NCI-H187 (cell line): ENCODE results near the gene OLIG2.

ENCODE experiments used
- DNase-seq, 2 experiments: peaks; one replicate each; lab custom pipeline; 2025; lab: John Stamatoyannopoulos, UW

Gene OLIG2

GRCh38 chr21:33019885-33020557 is 5.7 kb upstream of the OLIG2 start:
- DNase-seq, result no peak

DNA sequence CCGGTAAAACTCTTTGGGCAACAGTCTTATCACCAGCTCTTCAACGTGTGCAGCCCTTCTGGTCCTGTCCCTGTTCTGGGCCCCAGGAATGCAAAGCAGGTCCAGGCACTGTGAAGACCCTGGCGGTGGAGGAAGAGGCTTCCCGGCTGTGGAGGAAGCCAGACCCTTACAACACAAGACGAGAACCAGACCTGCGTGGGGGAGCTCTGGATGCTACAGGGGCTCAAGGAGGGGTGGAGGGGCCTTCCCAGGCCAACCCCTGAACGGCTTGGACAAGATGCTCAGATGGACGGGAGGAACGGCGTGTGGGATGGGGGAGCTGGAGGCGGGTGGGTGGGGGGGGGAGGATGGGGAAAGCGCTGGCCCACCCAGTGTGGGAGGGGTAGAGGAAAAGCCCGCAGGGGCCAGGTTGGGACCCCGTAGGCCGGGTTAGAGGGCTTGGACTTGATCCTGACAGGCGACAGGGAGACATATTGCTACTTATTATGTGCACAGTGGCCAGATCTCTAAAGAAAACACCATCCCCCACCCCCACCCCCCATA is 5.1 kb upstream of the OLIG2 start:
- no peak for DNase-seq

DNA sequence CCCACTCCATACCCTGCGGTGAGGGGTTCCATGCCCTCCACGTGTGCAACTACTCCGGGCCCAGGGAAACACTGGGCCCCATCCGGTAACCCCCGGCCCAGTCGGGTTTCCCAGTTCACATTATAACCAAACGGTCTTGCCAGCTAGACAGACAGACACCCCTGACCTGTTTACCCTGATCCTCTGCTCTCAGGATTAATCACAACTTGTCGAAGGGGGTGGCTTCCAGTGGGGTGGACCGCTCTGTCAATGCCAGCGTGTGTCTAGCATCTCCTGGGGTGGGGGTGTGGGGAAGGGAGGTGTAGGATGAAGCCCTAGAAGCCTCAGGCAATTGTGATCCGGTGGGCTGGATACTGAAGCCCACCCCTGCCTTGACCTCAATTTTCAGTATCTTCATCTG is 4.6 kb upstream of the OLIG2 start:
- DNase-seq, result no peak

GRCh38 chr21:33021667-33022066 is 4.1 kb upstream of the OLIG2 start:
- DNase-seq, result no peak

DNA sequence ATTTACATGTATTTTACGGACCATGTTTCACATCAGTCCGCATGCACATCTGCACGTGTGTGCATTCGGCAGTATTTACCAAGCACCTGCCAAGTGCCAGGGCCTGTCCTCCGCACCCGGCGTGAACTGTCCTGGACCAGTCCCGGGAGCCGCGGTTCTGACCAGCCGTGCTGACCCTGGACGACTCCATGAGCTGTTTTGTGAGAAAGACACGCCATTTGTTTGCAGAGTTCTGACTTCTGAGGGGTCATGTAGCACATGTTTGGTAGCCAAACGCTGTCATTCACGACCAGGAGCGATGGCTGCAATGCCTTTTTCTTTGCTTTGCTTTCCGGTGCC is 3.3 kb upstream of the OLIG2 start:
- DNase-seq, result no peak

DNA sequence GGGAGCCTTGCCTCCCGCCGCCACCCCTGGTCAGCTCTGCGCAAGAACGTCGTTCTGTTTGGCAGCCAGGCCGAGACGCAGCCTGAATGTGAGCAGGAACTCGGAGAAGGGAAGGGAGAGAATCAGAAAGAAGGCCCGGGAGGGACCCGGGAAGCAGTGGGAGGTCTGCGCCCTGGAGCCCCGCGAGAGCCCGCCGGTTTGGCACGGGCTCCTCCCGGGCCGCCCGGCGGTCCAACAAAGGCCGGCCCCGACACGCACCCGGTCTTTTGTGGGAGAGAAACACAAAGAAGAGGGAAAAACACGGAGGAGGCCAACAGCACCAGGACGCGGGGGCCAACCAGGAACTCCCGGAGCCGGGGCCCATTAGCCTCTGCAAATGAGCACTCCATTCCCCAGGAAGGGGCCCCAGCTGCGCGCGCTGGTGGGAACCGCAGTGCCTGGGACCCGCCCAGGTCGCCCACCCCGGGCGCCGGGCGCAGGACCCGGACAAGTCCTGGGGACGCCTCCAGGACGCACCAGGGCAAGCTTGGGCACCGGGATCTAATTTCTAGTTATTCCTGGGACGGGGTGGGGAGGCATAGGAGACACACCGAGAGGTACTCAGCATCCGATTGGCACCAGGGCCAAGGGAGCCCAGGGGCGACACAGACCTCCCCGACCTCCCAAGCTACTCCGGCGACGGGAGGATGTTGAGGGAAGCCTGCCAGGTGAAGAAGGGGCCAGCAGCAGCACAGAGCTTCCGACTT is 2.7 kb upstream of the OLIG2 start:
- DNase-seq, result no peak

- DNase-seq, result no peak
These were observed 2.0 kb upstream of the OLIG2 start for GRCh38 chr21:33023574-33024200.

GRCh38 chr21:33024201-33025103 is 1.3 kb upstream of the OLIG2 start:
- DNase-seq, result no peak

GRCh38 chr21:33025106-33025488 is 638 bp upstream of the OLIG2 start:
- DNase-seq, result no peak

DNA sequence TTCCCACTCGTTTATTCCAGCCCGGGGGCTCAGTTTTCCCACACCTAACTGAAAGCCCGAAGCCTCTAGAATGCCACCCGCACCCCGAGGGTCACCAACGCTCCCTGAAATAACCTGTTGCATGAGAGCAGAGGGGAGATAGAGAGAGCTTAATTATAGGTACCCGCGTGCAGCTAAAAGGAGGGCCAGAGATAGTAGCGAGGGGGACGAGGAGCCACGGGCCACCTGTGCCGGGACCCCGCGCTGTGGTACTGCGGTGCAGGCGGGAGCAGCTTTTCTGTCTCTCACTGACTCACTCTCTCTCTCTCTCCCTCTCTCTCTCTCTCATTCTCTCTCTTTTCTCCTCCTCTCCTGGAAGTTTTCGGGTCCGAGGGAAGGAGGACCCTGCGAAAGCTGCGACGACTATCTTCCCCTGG is 716 bp downstream of the OLIG2 start:
- no peak for DNase-seq

- DNase-seq, result no peak
These were observed 1.2 kb downstream of the OLIG2 start for GRCh38 chr21:33026878-33027400.

DNA sequence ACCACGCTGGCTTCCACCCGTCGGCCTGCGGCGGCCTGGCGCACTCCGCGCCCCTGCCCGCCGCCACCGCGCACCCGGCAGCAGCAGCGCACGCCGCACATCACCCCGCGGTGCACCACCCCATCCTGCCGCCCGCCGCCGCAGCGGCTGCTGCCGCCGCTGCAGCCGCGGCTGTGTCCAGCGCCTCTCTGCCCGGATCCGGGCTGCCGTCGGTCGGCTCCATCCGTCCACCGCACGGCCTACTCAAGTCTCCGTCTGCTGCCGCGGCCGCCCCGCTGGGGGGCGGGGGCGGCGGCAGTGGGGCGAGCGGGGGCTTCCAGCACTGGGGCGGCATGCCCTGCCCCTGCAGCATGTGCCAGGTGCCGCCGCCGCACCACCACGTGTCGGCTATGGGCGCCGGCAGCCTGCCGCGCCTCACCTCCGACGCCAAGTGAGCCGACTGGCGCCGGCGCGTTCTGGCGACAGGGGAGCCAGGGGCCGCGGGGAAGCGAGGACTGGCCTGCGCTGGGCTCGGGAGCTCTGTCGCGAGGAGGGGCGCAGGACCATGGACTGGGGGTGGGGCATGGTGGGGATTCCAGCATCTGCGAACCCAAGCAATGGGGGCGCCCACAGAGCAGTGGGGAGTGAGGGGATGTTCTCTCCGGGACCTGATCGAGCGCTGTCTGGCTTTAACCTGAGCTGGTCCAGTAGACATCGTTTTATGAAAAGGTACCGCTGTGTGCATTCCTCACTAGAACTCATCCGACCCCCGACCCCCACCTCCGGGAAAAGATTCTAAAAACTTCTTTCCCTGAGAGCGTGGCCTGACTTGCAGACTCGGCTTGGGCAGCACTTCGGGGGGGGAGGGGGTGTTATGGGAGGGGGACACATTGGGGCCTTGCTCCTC is 1.9 kb downstream of the OLIG2 start:
- no peak for DNase-seq

DNA sequence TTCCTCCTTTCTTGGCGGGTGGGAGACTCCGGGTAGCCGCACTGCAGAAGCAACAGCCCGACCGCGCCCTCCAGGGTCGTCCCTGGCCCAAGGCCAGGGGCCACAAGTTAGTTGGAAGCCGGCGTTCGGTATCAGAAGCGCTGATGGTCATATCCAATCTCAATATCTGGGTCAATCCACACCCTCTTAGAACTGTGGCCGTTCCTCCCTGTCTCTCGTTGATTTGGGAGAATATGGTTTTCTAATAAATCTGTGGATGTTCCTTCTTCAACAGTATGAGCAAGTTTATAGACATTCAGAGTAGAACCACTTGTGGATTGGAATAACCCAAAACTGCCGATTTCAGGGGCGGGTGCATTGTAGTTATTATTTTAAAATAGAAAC is 2.5 kb downstream of the OLIG2 start:
- no peak for DNase-seq

GRCh38 chr21:33028773-33029384 is 3.1 kb downstream of the OLIG2 start:
- no peak for DNase-seq

- no peak for DNase-seq
These were observed 3.7 kb downstream of the OLIG2 start for GRCh38 chr21:33029385-33029921.

DNA sequence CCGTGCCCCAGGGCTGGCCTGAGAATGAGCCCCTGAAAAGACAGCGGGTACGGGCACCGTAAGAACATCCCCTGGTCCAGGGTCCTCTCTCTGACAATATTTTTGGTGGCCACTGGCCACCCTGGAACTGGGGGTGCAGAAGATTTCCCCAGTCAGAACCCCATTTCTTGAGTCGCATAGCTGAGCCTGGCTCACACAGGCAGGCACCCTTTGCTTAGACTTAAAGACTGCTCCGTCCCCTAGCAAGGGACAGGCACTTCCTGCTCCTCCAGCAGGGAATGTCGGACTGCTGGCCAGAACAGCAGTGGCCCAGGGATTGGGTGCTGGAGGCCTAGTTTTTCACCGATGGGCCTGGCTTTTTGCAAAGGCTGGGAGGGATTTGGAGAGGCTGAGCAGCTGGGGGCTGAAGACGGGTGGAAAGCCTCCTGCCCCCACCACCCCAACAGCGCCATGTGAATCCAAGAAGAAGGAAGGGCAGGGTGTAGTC is 4.3 kb downstream of the OLIG2 start:
- no peak for DNase-seq

GRCh38 chr21:33030633-33031032 is 4.9 kb downstream of the OLIG2 start:
- no peak for DNase-seq

- DNase-seq, result no peak
These were observed 5.6 kb downstream of the OLIG2 start for GRCh38 chr21:33031152-33031911.

DNA sequence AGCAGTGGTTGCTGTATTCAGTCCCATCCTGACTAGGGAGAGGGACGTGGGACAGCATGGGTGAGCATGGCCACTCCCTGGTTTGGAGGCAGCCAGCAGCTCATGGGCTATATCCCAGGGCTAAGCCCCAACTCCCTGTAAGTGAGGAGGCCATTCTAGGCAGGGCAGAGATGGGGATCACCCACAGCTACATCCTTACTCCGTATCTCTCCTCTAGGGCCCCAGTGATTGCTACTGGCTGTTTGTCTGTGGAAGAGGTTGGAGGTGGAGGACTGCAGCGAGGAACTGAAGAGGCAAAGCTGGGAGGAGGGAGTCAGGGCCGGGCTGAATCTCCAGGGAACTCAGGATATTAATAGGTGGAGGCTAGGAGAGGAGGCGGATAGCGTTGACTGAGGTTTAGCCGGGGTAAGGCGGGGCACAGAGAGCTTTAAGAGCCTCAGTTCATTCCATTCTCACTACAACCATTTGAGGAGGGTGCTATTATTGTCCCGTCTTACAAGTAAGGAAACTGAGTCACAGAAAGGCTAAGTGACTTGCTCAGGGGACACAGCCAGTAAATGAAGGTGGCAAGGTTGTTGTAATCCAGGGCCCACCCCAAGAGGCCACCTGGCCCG is 6.8 kb downstream of the OLIG2 start:
- no peak for DNase-seq
